ENCODE results near the gene SLC30A4. TPM values are rescaled to one million over a fixed set of nuclear protein-coding genes. Genes with fewer than 3 reads are reported as not detected.
"Not testable (repeated sequence)": the region's sequence is repeated elsewhere in the genome, so short reads cannot be mapped to it uniquely, and the experiment has no call there.

The SLC30A4 gene
- 3.2 TPM for total RNA-seq
- long read RNA-seq, partial matches to known transcripts = 1 of 4 reads
- long read RNA-seq, other reads (novel, unspliced or antisense) = 3 of 4 reads

- peak; percentile 87 for DNase-seq
- intact Hi-C loops (cut with micrococcal nuclease) = loop anchor here (5.0 kb wide), 1 partner anchor 90 kb away; no protein-coding TSS in a partner anchor
- ATAC-seq = peak; percentile 99
Measured at GRCh38 chr15:45522328-45523165, at the start of gene SLC30A4. TSS of gene SLC30A4 (minus strand) at chr15:45522755. CDS start at chr15:45522354, 401 bp downstream.

- intact Hi-C loops (cut with micrococcal nuclease) = no loop called here
- DNase-seq (no peak), ATAC-seq (no peak)
Measured at GRCh38 chr15:45555934-45556608, 33.5 kb upstream of the SLC30A4 start.

- DNase-seq = no peak
- no peak for ATAC-seq
- intact Hi-C loops (cut with micrococcal nuclease) = no loop called here
Measured at GRCh38 chr15:45551676-45552075, 29.1 kb upstream of the SLC30A4 start.

- intact Hi-C loops (cut with micrococcal nuclease) = no loop called here
- DNase-seq = no peak
- ATAC-seq = no peak
Measured at GRCh38 chr15:45550436-45550835, 27.9 kb upstream of the SLC30A4 start.

- ATAC-seq = no peak
- no peak for DNase-seq
Measured at GRCh38 chr15:45549541-45550220, 27.1 kb upstream of the SLC30A4 start.

GRCh38 chr15:45548753-45549520 is 26.4 kb upstream of the SLC30A4 start:
- no peak for ATAC-seq
- intact Hi-C loops (cut with micrococcal nuclease) = no loop called here
- DNase-seq = no peak

More at GRCh38 chr15:45549541-45550220, 27.1 kb upstream of the SLC30A4 start:
- intact Hi-C loops (cut with micrococcal nuclease) = no loop called here

- intact Hi-C loops (cut with micrococcal nuclease) = no loop called here
- DNase-seq = no peak
- ATAC-seq = no peak
Measured at GRCh38 chr15:45546789-45547188, 24.2 kb upstream of the SLC30A4 start.

- intact Hi-C loops (cut with micrococcal nuclease) = no loop called here
- no peak for ATAC-seq
- DNase-seq = no peak
Measured at GRCh38 chr15:45544266-45545023, 21.9 kb upstream of the SLC30A4 start.

- DNase-seq (no peak), ATAC-seq (no peak)
- intact Hi-C loops (cut with micrococcal nuclease) = no loop called here
Measured at GRCh38 chr15:45543051-45543450, 20.5 kb upstream of the SLC30A4 start.

GRCh38 chr15:45540531-45540930 is 18.0 kb upstream of the SLC30A4 start:
- DNase-seq (no peak), ATAC-seq (no peak)
- intact Hi-C loops (cut with micrococcal nuclease) = no loop called here

- intact Hi-C loops (cut with micrococcal nuclease) = no loop called here
- ATAC-seq = no peak
- DNase-seq = no peak
Measured at GRCh38 chr15:45539680-45540079, 17.1 kb upstream of the SLC30A4 start.

GRCh38 chr15:45536934-45537333 is 14.4 kb upstream of the SLC30A4 start:
- intact Hi-C loops (cut with micrococcal nuclease) = no loop called here
- ATAC-seq (no peak), DNase-seq (no peak)

- DNase-seq (no peak), ATAC-seq (no peak)
- intact Hi-C loops (cut with micrococcal nuclease) = no loop called here
Measured at GRCh38 chr15:45535486-45536042, 13.0 kb upstream of the SLC30A4 start.

- no peak for ATAC-seq
- no peak for DNase-seq
- intact Hi-C loops (cut with micrococcal nuclease) = no loop called here
Measured at GRCh38 chr15:45534821-45535220, 12.3 kb upstream of the SLC30A4 start.

GRCh38 chr15:45532892-45533291 is 10.3 kb upstream of the SLC30A4 start:
- ATAC-seq; DNase-seq; intact Hi-C loops (cut with micrococcal nuclease): not testable (repeated sequence)

- ATAC-seq = peak; percentile 83
- intact Hi-C loops (cut with micrococcal nuclease) = no loop called here
Measured at GRCh38 chr15:45529613-45530012, 7.1 kb upstream of the SLC30A4 start.

GRCh38 chr15:45527086-45527485 is 4.5 kb upstream of the SLC30A4 start:
- intact Hi-C loops (cut with micrococcal nuclease) = no loop called here
- DNase-seq (no peak), ATAC-seq (no peak)

More at GRCh38 chr15:45529613-45530012, 7.1 kb upstream of the SLC30A4 start:
- DNase-seq = no peak

- DNase-seq (no peak), ATAC-seq (no peak)
- intact Hi-C loops (cut with micrococcal nuclease) = loop anchor here (5.0 kb wide), 1 partner anchor 89 kb away; no protein-coding TSS in a partner anchor
Measured at GRCh38 chr15:45523166-45523460, 558 bp upstream of the SLC30A4 start.

Measured in left ventricle myocardium superior (tissue), 1 donor.